Caki2 (cell line): ENCODE results near the gene GZMM. TPM values are rescaled to one million over a fixed set of nuclear protein-coding genes. Genes with fewer than 3 reads are reported as not detected.
A peak's percentile ranks its signal among the peaks of the same experiment; 100 is the strongest.

Source experiments
- DNase-seq: peaks from one replicate; pipeline ENCODE4 v3.0.0-alpha.2; 2015; ENCODE audit warnings: low read depth
- in situ Hi-C: cut with HindIII; loops from 2 replicates; pipeline ENCODE4 v1.10.0; 2016; ENCODE audit warnings: low sequenced_read_pairs, low pct_unique_long_range_greater_than_20kb, mixed read lengths
- total RNA-seq: library from RNA; depleted of rRNA; stranded (reverse); fragments of >200 nt; shearing (Covaris generic); gene quantifications from 2 replicates; pipeline ENCODE4 v1.2.3, GENCODE V29; 2014; ENCODE audit warnings: low replicate concordance; rRNA removed

Gene GZMM
- not detected in 2 replicates for total RNA-seq

- no peak for DNase-seq
- in situ Hi-C loops, result no loop called here
Measured at GRCh38 chr19:543910-544608, at the start of gene GZMM. TSS of gene GZMM (plus strand) at chr19:544053. CDS start at chr19:544072, 19 bp downstream.

- in situ Hi-C loops, result no loop called here
- DNase-seq, result no peak
Measured at GRCh38 chr19:494171-495080, 49.4 kb upstream of the GZMM start.

GRCh38 chr19:495081-495401 lies 48.8 kb upstream of the GZMM start:
- in situ Hi-C loops, result no loop called here

GRCh38 chr19:495402-496111 lies 48.3 kb upstream of the GZMM start:
- DNase-seq, result no peak
- in situ Hi-C loops, result no loop called here

More at GRCh38 chr19:495081-495401, 48.8 kb upstream of the GZMM start:
- DNase-seq, result no peak

GRCh38 chr19:496112-496665 lies 47.7 kb upstream of the GZMM start, which contains the start of gene MADCAM1:
TSS of gene MADCAM1 (plus strand) at chr19:496486. CDS start at chr19:496500, 14 bp downstream.
- DNase-seq, result no peak
- in situ Hi-C loops, result no loop called here

- in situ Hi-C loops, result no loop called here
- DNase-seq, result no peak
Measured at GRCh38 chr19:496986-497385, 46.9 kb upstream of the GZMM start.

GRCh38 chr19:497491-497868 lies 46.4 kb upstream of the GZMM start:
- no peak for DNase-seq

GRCh38 chr19:497869-498510 lies 45.9 kb upstream of the GZMM start:
- DNase-seq, result no peak
- in situ Hi-C loops, result no loop called here

More at GRCh38 chr19:497491-497868, 46.4 kb upstream of the GZMM start:
- in situ Hi-C loops, result no loop called here

GRCh38 chr19:498511-498891 lies 45.4 kb upstream of the GZMM start:
- no peak for DNase-seq
- in situ Hi-C loops, result no loop called here

GRCh38 chr19:498977-499623 lies 44.8 kb upstream of the GZMM start:
- DNase-seq, result no peak

GRCh38 chr19:501646-502045 lies 42.2 kb upstream of the GZMM start:
- in situ Hi-C loops, result no loop called here

More at GRCh38 chr19:498977-499623, 44.8 kb upstream of the GZMM start:
- in situ Hi-C loops, result no loop called here

GRCh38 chr19:504616-505015 lies 39.2 kb upstream of the GZMM start:
- DNase-seq, result no peak
- in situ Hi-C loops, result no loop called here

More at GRCh38 chr19:501646-502045, 42.2 kb upstream of the GZMM start:
- DNase-seq, result no peak

GRCh38 chr19:506404-507285 lies 37.2 kb upstream of the GZMM start:
- DNase-seq, result peak; percentile 88
- in situ Hi-C loops, result no loop called here

GRCh38 chr19:507286-508203 lies 36.3 kb upstream of the GZMM start, which contains the start of gene TPGS1:
TSS of gene TPGS1 (plus strand) at chr19:507497. CDS start at chr19:507507, 10 bp downstream.
- in situ Hi-C loops, result no loop called here
- DNase-seq, result peak; percentile 97
